Left colon (tissue), 2 donors: ENCODE measurements around the gene SUCLG2. TPM values are rescaled to one million over a fixed set of nuclear protein-coding genes. Genes with fewer than 3 reads are reported as not detected.

Experiments
- ATAC-seq: fragments of 200-7000 bp; cut with Tn5 transposase; one replicate; pipeline ENCODE4 v1.9.1; 2020; ENCODE audit warnings: mild to moderate bottlenecking, moderate library complexity
- DNase-seq, 2 donors: peaks; one replicate each; pipeline ENCODE4 v3.0.0-alpha.2; 2020
- intact Hi-C, 2 donors: fragments of 100-400 bp; cut with DNase I in 1 of 2; cut with micrococcal nuclease in 1 of 2; formaldehyde crosslinking; loops; one replicate each; pipeline versions ENCODE4 v1.11.2 to v1.14.0; 2022; cut with DNase I, micrococcal nuclease
- total RNA-seq, 2 donors: library from RNA; stranded (reverse); fragmentation: NEBNext Ultra II Directional; extraction: Animal tissue kit (Norgen Biotek cat#: 25700); gene quantifications; one replicate each; pipeline ENCODE4 v1.2.1, GENCODE V29; 2021
- donor health status: DM: no; HTN: no; CAD: no.
- donor health status: DM: yes; HTN: yes; CAD: no.

The SUCLG2 gene
- total RNA-seq, 2 donors from 2014 or later: 210 to 246 TPM

DNA sequence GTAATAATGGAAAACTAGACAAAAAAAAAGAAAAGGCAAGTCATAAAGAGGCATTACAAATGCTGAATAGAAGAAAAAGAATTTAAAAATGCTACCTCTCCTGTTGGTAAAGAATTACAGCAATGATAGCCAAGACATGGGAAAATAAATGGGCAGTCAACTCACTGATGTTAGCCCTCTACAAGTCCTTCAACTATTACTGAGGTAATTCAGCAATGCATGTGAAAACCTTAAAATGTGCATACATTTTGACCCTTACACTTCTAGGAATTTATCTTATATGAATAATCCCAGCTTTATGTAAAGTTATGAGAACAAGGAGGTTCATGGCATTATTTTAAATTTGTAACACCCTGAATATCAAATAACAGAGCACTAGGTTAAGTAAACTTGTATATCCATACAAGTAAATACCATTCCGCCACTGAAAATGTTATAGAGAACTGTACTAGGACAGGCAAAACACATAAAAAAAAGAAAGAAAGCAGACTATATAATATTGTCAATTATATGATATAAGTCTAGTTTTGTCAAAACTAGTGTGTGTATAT, 166.8 kb downstream of the SUCLG2 start:
- intact Hi-C loops: no loop called here
- ATAC-seq (no peak), DNase-seq (no peak)

GRCh38 chr3:67486883-67487282, 167.5 kb downstream of the SUCLG2 start:
- no peak for ATAC-seq
- no peak for DNase-seq
- intact Hi-C loops: no loop called here

DNA sequence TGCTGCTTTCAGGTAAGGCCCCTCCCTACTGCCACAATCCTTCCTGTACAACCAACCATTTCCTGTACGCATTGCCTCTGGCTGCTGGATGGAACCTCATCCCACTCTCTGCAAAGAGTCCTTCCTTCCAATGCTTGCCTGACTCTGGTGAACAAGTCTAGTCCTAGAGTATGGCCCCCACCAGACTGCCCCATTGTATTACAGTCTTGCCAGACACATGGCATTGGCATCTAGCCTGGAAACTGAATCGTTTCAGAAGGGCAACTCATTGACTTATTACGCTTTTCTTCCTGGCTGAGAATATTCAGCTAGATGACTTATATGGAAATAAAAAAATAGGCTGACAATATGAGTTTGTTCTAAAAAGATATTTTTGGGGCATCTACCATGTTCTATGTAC, 170.3 kb downstream of the SUCLG2 start:
- ATAC-seq (no peak), DNase-seq (no peak)
- intact Hi-C loops: no loop called here

GRCh38 chr3:67481126-67481525, 173.3 kb downstream of the SUCLG2 start:
- ATAC-seq (no peak), DNase-seq (no peak)
- intact Hi-C loops: no loop called here

GRCh38 chr3:67478423-67478822, 176.0 kb downstream of the SUCLG2 start:
- no peak for ATAC-seq
- no peak for DNase-seq
- intact Hi-C loops: no loop called here

DNA sequence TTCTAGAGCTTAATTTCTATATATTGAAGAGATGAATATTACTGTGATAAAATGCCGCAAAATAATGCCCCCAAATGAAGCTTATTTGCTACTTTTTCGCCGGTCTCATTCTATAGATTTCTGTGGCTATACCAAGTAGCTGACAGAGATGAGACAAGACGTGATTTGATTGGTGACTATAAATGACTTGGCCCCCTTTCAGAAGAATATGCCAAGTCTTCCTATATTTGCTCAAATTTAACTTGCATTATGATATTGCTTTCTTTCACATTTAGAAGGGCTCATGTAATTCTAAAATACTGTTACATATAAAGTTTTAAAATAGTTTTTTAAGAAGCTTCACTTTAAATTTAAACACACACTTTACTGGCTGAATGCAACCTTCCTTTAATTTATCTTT, 180.1 kb downstream of the SUCLG2 start:
- DNase-seq: no peak
- no peak for ATAC-seq
- intact Hi-C loops: no loop called here

GRCh38 chr3:67472674-67473201, 181.7 kb downstream of the SUCLG2 start:
- ATAC-seq (no peak), DNase-seq (no peak)
- intact Hi-C loops: no loop called here

DNA sequence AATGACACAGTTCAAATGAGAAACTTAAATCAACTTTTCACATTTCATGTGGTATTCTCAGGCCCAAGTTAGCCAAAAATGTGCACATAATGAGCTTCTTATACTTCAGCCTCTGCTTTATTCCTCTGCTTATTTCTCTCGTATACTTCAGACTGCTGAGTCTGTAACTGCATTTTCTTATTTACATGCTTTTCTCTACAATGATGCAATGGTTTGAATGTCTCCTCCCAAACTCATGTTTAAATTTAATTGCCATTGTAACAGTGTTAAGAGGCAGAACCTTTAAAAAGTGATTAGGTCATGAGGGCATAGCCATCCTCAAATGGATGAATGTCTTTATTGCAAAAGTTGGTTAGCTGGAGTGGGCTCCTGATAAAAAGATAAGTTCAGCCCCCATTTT, 184.2 kb downstream of the SUCLG2 start:
- intact Hi-C loops: no loop called here
- ATAC-seq (no peak), DNase-seq (no peak)

DNA sequence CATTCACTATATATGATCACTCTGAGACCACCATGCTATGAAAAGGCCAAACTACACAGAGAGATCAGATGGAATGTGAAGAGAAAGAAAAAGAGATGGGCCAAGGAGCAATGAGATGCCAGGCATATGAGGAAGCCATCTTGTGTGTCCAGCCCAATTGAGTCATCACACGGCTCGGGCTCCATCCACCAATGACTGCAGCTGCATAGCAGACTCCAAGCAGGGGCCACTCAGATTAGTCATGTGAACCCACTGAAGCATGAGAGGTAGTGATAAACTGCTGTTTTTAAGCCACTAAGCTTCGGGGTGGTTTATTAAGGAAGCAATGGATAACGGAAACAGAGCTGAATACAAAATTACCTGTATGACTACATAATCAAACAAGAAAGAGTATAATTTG, 185.9 kb downstream of the SUCLG2 start:
- ATAC-seq (no peak), DNase-seq (no peak)
- intact Hi-C loops: no loop called here

DNA sequence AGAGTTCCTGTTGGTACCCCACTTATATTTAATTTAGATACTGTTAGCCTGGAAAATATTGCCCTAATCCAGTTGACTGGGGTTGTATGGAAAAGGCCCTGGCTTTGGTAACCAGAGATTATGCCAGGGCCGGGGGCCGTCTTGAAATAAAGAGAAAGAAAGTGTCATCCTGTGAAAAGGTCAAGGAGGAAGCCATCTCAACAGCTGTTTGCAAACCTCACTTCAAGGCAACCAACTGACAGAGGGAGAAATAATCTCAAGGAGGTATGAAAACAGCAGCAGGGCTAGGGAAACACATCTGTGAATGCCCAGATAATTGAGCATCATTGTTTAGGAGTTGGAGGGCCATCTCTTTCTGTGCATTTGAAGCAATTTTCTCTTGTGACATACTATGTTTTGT, 190.8 kb downstream of the SUCLG2 start:
- no peak for ATAC-seq
- DNase-seq: no peak
- intact Hi-C loops: no loop called here

- DNase-seq (no peak), ATAC-seq (no peak)
- intact Hi-C loops: no loop called here
Observed at GRCh38 chr3:67462187-67462586, 192.2 kb downstream of the SUCLG2 start.

DNA sequence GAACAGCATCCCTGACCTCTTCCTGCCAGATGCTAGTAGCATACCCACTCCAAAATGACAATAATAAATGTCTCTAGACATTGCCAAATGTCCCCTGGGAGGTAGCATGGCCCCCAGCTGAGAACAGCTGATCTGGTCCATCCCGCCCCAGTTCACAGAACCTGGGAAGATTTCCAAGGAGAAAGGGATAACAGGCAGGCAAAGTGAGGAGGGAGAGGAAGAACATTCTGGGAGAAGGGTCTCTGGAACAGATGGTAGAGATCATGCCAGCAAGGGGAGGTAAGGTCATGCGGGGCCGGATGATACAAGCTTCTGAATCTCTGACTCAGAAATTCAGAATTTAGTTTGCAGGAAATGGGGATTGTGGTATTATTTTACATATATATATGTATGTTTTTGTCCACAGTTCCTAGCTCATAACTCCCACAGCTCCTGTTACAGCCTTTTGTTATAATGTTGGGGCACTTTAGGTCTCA, 192.7 kb downstream of the SUCLG2 start:
- intact Hi-C loops: no loop called here
- no peak for DNase-seq
- ATAC-seq: no peak

GRCh38 chr3:67460841-67461510, 193.4 kb downstream of the SUCLG2 start:
- intact Hi-C loops: no loop called here
- ATAC-seq: no peak
- no peak for DNase-seq

GRCh38 chr3:67459796-67460195, 194.6 kb downstream of the SUCLG2 start:
- DNase-seq: no peak
- ATAC-seq: no peak
- intact Hi-C loops: no loop called here

DNA sequence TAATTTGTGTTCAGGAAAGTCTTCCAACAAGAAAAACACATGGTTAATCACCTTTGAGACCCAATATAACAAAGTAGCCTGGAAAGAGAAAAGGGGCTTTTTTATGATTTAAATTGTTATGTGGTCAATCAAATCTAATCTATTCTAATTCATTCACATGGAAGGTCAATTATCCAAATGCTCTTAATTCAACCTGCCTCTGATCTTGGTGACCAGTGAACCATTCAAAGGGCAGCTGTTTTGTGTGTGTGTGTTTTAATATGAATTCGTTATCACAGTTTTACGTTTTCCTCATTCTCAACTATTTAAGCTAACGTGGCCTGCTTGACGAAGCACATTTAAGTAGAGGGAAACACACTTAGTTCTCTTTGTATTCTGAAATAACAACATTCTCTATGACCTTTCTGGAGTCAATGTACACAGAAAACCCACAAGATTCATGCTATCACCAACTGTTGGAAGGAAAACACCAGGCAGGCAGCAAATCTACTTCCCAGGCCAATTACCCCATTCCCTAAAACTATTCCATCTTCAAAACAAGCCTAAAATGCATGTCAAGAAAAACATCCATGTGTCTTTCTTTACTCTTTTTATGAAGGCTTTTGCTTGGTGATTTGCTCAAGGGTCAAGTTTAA, 195.4 kb downstream of the SUCLG2 start:
- ATAC-seq (no peak), DNase-seq (no peak)
- intact Hi-C loops: no loop called here

GRCh38 chr3:67458408-67458807, 196.0 kb downstream of the SUCLG2 start:
- intact Hi-C loops: no loop called here
- no peak for DNase-seq
- ATAC-seq: no peak

- ATAC-seq: no peak
- DNase-seq: no peak
- intact Hi-C loops: no loop called here
Observed at GRCh38 chr3:67453628-67454027, 200.8 kb downstream of the SUCLG2 start.

GRCh38 chr3:67450153-67450552, 204.3 kb downstream of the SUCLG2 start:
- ATAC-seq (no peak), DNase-seq (no peak)
- intact Hi-C loops: no loop called here

DNA sequence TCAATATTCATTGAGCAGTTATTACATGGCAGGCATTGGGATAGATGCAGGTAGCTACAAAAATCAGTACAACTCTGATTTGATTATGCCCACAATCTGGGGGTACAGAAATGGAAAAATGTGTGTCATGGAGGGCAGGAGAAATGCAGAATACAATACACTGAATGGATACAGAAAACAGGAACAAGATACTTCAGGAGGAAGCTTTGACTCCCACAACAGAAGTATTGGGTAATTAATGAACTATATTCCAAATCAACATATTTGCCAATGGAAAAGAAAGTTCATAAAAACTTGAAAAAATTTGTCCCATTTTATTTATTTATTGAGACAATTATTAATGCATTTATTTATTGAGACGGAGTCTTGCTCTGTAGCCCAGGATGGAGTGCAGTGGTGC, 207.0 kb downstream of the SUCLG2 start:
- intact Hi-C loops: no loop called here
- no peak for DNase-seq
- ATAC-seq: no peak

- ATAC-seq (no peak), DNase-seq (no peak)
- intact Hi-C loops: no loop called here
Observed at GRCh38 chr3:67437789-67438188, 216.6 kb downstream of the SUCLG2 start.
